ENCODE data around the gene DPP10. TPM values are rescaled to one million over a fixed set of nuclear protein-coding genes. Genes with fewer than 3 reads are reported as not detected.

DPP10 gene
- total and polyA plus RNA-seq, 4 donors, result 0.04 to 4.1 (median 0.48) TPM

- Histone ChIP-seq H3K27ac (ENCODE audit: low read depth in 1 of 2, low read length in 2 of 2) (no peak overlapping the region), H3K9me3 (ENCODE audit: control insufficient read depth in 4 of 4, low read length in 3 of 4) (no peaks in the 10 kb centered on the region), H3K4me1 (ENCODE audit: control insufficient read depth in 4 of 4, insufficient read depth in 4 of 4, low read length in 3 of 4) (no peaks in the 10 kb centered on the region), H3K27me3 (ENCODE audit: control insufficient read depth in 4 of 4, insufficient read depth in 4 of 4, low read length in 3 of 4) (peaks cover 0 to 3% (median 0%) of the 10 kb centered on the region in 4 donors), H3K36me3 (ENCODE audit: control insufficient read depth in 4 of 4, insufficient read depth in 3 of 4, low read depth in 1 of 4, low read length in 3 of 4) (no peaks in the 10 kb centered on the region), H3K4me3 (ENCODE audit: low read depth in 1 of 3, low read length in 3 of 3) (no peak overlapping the region), H3K9ac (ENCODE audit: low read depth in 1 of 2, low read length in 2 of 2) (no peak overlapping the region)
- TF ChIP-seq CTCF (IDR thresholded peaks at IDR 0.05; ENCODE audit: low read depth, low read length, missing input control) (no peak), RXRA (IDR thresholded peaks at IDR 0.05) (no peak), SP1 (IDR thresholded peaks at IDR 0.05) (no peak), RAD21 (IDR thresholded peaks at IDR 0.05) (no peak), ZBTB33 (IDR thresholded peaks at IDR 0.05) (no peak), FOXA2 (IDR thresholded peaks at IDR 0.05) (no peak), EGR1 (IDR thresholded peaks at IDR 0.05; ENCODE audit: low read depth in 2 of 2) (no peak), HNF4G (IDR thresholded peaks at IDR 0.05) (no peak), GABPA (IDR thresholded peaks at IDR 0.05 in 1 of 2, conservative IDR thresholded peaks at IDR 0.05 in 1 of 2) (no peak), REST (IDR thresholded peaks at IDR 0.05) (no peak), JUND (IDR thresholded peaks at IDR 0.05) (no peak)
- WGBS, result 36% methylated on average over 3 of the region's 3 CpGs
- no peak for DNase-seq (ENCODE audit: low spot score)
These were observed 726.0 kb downstream of the DPP10 start for GRCh38 chr2:115168457-115168856.

- Histone ChIP-seq H3K9me3 (ENCODE audit: control insufficient read depth in 4 of 4, low read length in 3 of 4) (no peaks in the 10 kb centered on the region), H3K27me3 (ENCODE audit: control insufficient read depth in 4 of 4, insufficient read depth in 4 of 4, low read length in 3 of 4) (no peaks in the 10 kb centered on the region), H3K27ac (ENCODE audit: low read depth in 1 of 2, low read length in 2 of 2) (no peak overlapping the region), H3K4me3 (ENCODE audit: low read depth in 1 of 3, low read length in 3 of 3) (no peak overlapping the region), H3K4me1 (ENCODE audit: control insufficient read depth in 4 of 4, insufficient read depth in 4 of 4, low read length in 3 of 4) (no peaks in the 10 kb centered on the region), H3K36me3 (ENCODE audit: control insufficient read depth in 4 of 4, insufficient read depth in 3 of 4, low read depth in 1 of 4, low read length in 3 of 4) (no peaks in the 10 kb centered on the region), H3K9ac (ENCODE audit: low read depth in 1 of 2, low read length in 2 of 2) (no peak overlapping the region)
- WGBS, result 89% methylated on average over 1 of the region's 1 CpG
- DNase-seq (ENCODE audit: low spot score), result no peak
- TF ChIP-seq ATF3 (IDR thresholded peaks at IDR 0.05) (no peak), ZBTB33 (IDR thresholded peaks at IDR 0.05) (no peak), MAX (IDR thresholded peaks at IDR 0.05) (no peak), NR2F2 (IDR thresholded peaks at IDR 0.05) (no peak), SP1 (IDR thresholded peaks at IDR 0.05) (no peak), CTCF (IDR thresholded peaks at IDR 0.05; ENCODE audit: low read depth, low read length, missing input control) (no peak), JUND (IDR thresholded peaks at IDR 0.05) (no peak), HNF4G (IDR thresholded peaks at IDR 0.05) (no peak), TAF1 (conservative IDR thresholded peaks at IDR 0.05) (no peak), HNF4A (conservative IDR thresholded peaks at IDR 0.05) (no peak), RAD21 (IDR thresholded peaks at IDR 0.05) (no peak)
These were observed 727.4 kb downstream of the DPP10 start for GRCh38 chr2:115169814-115170213.

Data from liver (tissue), 9 donors.